GM11168 (cell line): ENCODE data around the gene MYOZ3.

Source experiments
- in situ Hi-C: fragments of 300-500 bp; cut with MboI; formaldehyde crosslinking; loops from one replicate; pipeline ENCODE4 v1.12.0; 2022; ENCODE audit warnings: low sequenced_read_pairs; ENCODE audit not compliant: unreplicated experiment

Gene MYOZ3

GRCh38 chr5:150655221-150655620, 5.8 kb upstream of the MYOZ3 start:
- in situ Hi-C loops, result loop anchor here (25.0 kb wide), 1 partner anchor 193 kb away; no protein-coding TSS in a partner anchor

- in situ Hi-C loops, result loop anchor here (25.0 kb wide), 1 partner anchor 194 kb away; no protein-coding TSS in a partner anchor
These were observed 4.6 kb upstream of the MYOZ3 start for GRCh38 chr5:150656191-150657132.

- in situ Hi-C loops, result loop anchor here (25.0 kb wide), 1 partner anchor 196 kb away; no protein-coding TSS in a partner anchor
These were observed 2.9 kb upstream of the MYOZ3 start for GRCh38 chr5:150658121-150658520.

GRCh38 chr5:150658699-150659265, 2.3 kb upstream of the MYOZ3 start:
- in situ Hi-C loops, result loop anchor here (25.0 kb wide), 1 partner anchor 196 kb away; no protein-coding TSS in a partner anchor

- in situ Hi-C loops, result loop anchor here (25.0 kb wide), 1 partner anchor 197 kb away; no protein-coding TSS in a partner anchor
These were observed 1.5 kb upstream of the MYOZ3 start for GRCh38 chr5:150659360-150660107.

- in situ Hi-C loops, result loop anchor here (25.0 kb wide), 1 partner anchor 198 kb away; no protein-coding TSS in a partner anchor
These were observed 781 bp upstream of the MYOZ3 start for GRCh38 chr5:150660108-150660831.

- in situ Hi-C loops, result loop anchor here (25.0 kb wide), 1 partner anchor 200 kb away; no protein-coding TSS in a partner anchor
These were observed 958 bp downstream of the MYOZ3 start for GRCh38 chr5:150661821-150662596.

GRCh38 chr5:150662731-150663516, 1.9 kb downstream of the MYOZ3 start:
- in situ Hi-C loops, result loop anchor here (25.0 kb wide), 1 partner anchor 201 kb away; no protein-coding TSS in a partner anchor

GRCh38 chr5:150663936-150664335, 2.9 kb downstream of the MYOZ3 start:
- in situ Hi-C loops, result loop anchor here (25.0 kb wide), 1 partner anchor 202 kb away; no protein-coding TSS in a partner anchor

- in situ Hi-C loops, result loop anchor here (25.0 kb wide), 1 partner anchor 203 kb away; no protein-coding TSS in a partner anchor
These were observed 4.0 kb downstream of the MYOZ3 start for GRCh38 chr5:150665044-150665443.

- in situ Hi-C loops, result loop anchor here (25.0 kb wide), 1 partner anchor 208 kb away; no protein-coding TSS in a partner anchor
These were observed 9.4 kb downstream of the MYOZ3 start for GRCh38 chr5:150670275-150670947.

- in situ Hi-C loops, result loop anchor here (25.0 kb wide), 1 partner anchor 209 kb away; no protein-coding TSS in a partner anchor
These were observed 9.9 kb downstream of the MYOZ3 start for GRCh38 chr5:150670948-150671310.

GRCh38 chr5:150671509-150672236, 10.6 kb downstream of the MYOZ3 start:
- in situ Hi-C loops, result loop anchor here (25.0 kb wide), 1 partner anchor 209 kb away; no protein-coding TSS in a partner anchor

GRCh38 chr5:150672237-150672883, 11.3 kb downstream of the MYOZ3 start:
- in situ Hi-C loops, result loop anchor here (25.0 kb wide), 1 partner anchor 210 kb away; no protein-coding TSS in a partner anchor

GRCh38 chr5:150672884-150673275, 11.8 kb downstream of the MYOZ3 start:
- in situ Hi-C loops, result loop anchor here (25.0 kb wide), 1 partner anchor 211 kb away; no protein-coding TSS in a partner anchor

- in situ Hi-C loops, result loop anchor here (25.0 kb wide), 1 partner anchor 212 kb away; no protein-coding TSS in a partner anchor
These were observed 13.3 kb downstream of the MYOZ3 start for GRCh38 chr5:150674341-150674821.
